ENCODE data around the gene SYT7. TPM values are rescaled to one million over a fixed set of nuclear protein-coding genes. Genes with fewer than 3 reads are reported as not detected.

SYT7 gene
- total and polyA plus RNA-seq, 2 donors (not counting 1 experiment from before 2014, with no cell fraction given): not detected

DNA sequence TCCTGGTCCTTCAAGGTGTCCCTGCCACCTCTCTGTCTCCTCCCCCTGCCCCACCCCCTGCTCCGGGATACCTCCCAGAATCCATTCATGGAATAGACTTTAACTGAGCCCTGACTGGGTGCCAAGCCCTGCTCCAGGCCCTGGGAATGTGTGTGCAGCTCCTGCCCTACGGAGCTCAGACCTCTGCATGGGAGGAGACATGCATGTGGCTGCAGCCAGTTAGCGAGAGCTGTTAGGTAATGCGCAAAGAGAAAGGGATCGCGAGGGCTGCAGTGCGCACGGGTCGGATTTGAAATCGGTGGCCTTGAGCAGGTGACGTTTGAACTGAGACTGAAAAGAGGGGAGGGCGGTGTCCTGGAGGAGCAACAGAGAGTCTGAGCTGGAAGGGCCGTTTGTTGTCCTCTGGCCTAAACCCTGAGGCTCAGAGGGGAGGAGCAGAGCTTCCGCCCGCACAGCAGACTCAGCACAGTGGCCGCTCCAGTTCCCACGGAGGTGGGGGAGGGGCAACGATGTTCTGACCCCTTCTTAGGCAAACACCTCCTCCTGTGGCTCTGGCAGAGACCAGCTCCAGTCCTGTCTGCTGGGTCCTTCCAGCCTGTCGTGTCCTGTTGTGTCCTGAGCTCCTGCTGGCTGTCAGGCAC is 92.1 kb downstream of the SYT7 start:
- no peaks in the 10 kb centered on the region for H3K79me2 ChIP-seq (ENCODE audit: control insufficient read depth, insufficient read depth, low read length)
- no peak overlapping the region for H3K4me3 Mint-ChIP-seq
- H3K36me3 ChIP-seq (replicated peaks in 1 of 2; ENCODE audit: control extremely low read depth in 1 of 2, control insufficient read depth in 1 of 2, extremely low read depth in 1 of 2, insufficient read depth in 2 of 2, low read length in 1 of 2): peaks cover 0 to 2% of the 10 kb centered on the region in 2 experiments
- no peaks in the 10 kb centered on the region for H3K4me1 ChIP-seq (ENCODE audit: control insufficient read depth in 2 of 2, insufficient read depth in 2 of 2, low read length in 2 of 2)
- no peak for ATAC-seq (ENCODE audit: low read depth)
- H3K27me3 ChIP-seq (replicated peaks in 1 of 4; ENCODE audit: control extremely low read depth in 1 of 4, control insufficient read depth in 3 of 4, insufficient read depth in 4 of 4, low read length in 3 of 4): no peaks in the 10 kb centered on the region
- no peaks in the 10 kb centered on the region for H3K9me3 Mint-ChIP-seq (ENCODE audit: insufficient read depth)
- peaks cover 7% of the 10 kb centered on the region for H3K27me3 Mint-ChIP-seq
- no peak overlapping the region for H3K4me3 ChIP-seq (ENCODE audit: control extremely low read depth in 1 of 5, extremely low read depth in 1 of 5, insufficient read depth in 1 of 5, low read depth in 2 of 5, low read length in 4 of 5)
- H2AFZ ChIP-seq (ENCODE audit: insufficient read depth, low read depth, low read length, poor library complexity, severe bottlenecking): no peak overlapping the region
- peaks cover 0 to 8% (median 1%) of the 10 kb centered on the region in 3 donors for H3K9me3 ChIP-seq (ENCODE audit: control extremely low read depth in 1 of 3, control insufficient read depth in 2 of 3, insufficient read depth in 1 of 3, low read length in 2 of 3)
- H3K27ac Mint-ChIP-seq: no peak overlapping the region
- POLR2A ChIA-PET: interaction anchor here (0.6 kb wide), 1 partner anchor 479 kb away, joined by 5 read pairs; the partner anchor contains the start of gene FTH1
- H3K4me1 Mint-ChIP-seq: no peaks in the 10 kb centered on the region
- TF ChIP-seq CTCF (IDR thresholded peaks at IDR 0.05) (no peak), EZH2 (IDR thresholded peaks at IDR 0.05; ENCODE audit: borderline replicate concordance, insufficient read depth, low read depth, low read length, poor library complexity, severe bottlenecking) (no peak)
- intact Hi-C loops (cut with micrococcal nuclease): no loop called here
- H3K27ac ChIP-seq (ENCODE audit: low read length in 2 of 2): no peak overlapping the region
- H3K9ac ChIP-seq (ENCODE audit: low read length): no peak overlapping the region
- WGBS (ENCODE audit: insufficient coverage): 79% methylated on average over 19 of the region's 19 CpGs
- CTCF ChIA-PET: no interaction called here
- no peak overlapping the region for H3K4me2 ChIP-seq (replicated peaks; ENCODE audit: low read depth, low read length, poor library complexity, severe bottlenecking)
- no peaks in the 10 kb centered on the region for H4K20me1 ChIP-seq (ENCODE audit: control insufficient read depth, insufficient read depth, low read length, poor library complexity, severe bottlenecking)
- no peak for DNase-seq

GRCh38 chr11:61487342-61488025 is 93.4 kb downstream of the SYT7 start:
- Histone ChIP-seq H3K79me2 (ENCODE audit: control insufficient read depth, insufficient read depth, low read length) (no peaks in the 10 kb centered on the region), H3K36me3 (replicated peaks in 1 of 2; ENCODE audit: control extremely low read depth in 1 of 2, control insufficient read depth in 1 of 2, extremely low read depth in 1 of 2, insufficient read depth in 2 of 2, low read length in 1 of 2) (peaks cover 0 to 2% of the 10 kb centered on the region in 2 experiments), H3K9me3 (ENCODE audit: control extremely low read depth in 1 of 3, control insufficient read depth in 2 of 3, insufficient read depth in 1 of 3, low read length in 2 of 3) (peaks cover 0 to 8% (median 1%) of the 10 kb centered on the region in 3 donors), H3K4me1 (ENCODE audit: control insufficient read depth in 2 of 2, insufficient read depth in 2 of 2, low read length in 2 of 2) (no peaks in the 10 kb centered on the region), H3K4me3 (ENCODE audit: control extremely low read depth in 1 of 5, extremely low read depth in 1 of 5, insufficient read depth in 1 of 5, low read depth in 2 of 5, low read length in 4 of 5) (no peak overlapping the region), H3K4me2 (replicated peaks; ENCODE audit: low read depth, low read length, poor library complexity, severe bottlenecking) (no peak overlapping the region), H3K27me3 (replicated peaks in 1 of 4; ENCODE audit: control extremely low read depth in 1 of 4, control insufficient read depth in 3 of 4, insufficient read depth in 4 of 4, low read length in 3 of 4) (peaks cover 0 to 2% (median 0%) of the 10 kb centered on the region in 4 experiments), H2AFZ (ENCODE audit: insufficient read depth, low read depth, low read length, poor library complexity, severe bottlenecking) (no peak overlapping the region), H3K27ac (ENCODE audit: low read length in 2 of 2) (no peak overlapping the region), H3K9ac (ENCODE audit: low read length) (no peak overlapping the region), H4K20me1 (ENCODE audit: control insufficient read depth, insufficient read depth, low read length, poor library complexity, severe bottlenecking) (no peaks in the 10 kb centered on the region)
- POLR2A ChIA-PET: no interaction called here
- Mint-ChIP-seq H3K27me3 (peaks cover 10% of the 10 kb centered on the region), H3K4me1 (no peaks in the 10 kb centered on the region), H3K27ac (no peak overlapping the region), H3K9me3 (ENCODE audit: insufficient read depth) (no peaks in the 10 kb centered on the region), H3K4me3 (no peak overlapping the region)
- CTCF ChIA-PET: interaction anchor here (0.6 to 1.7 kb wide), 3 partner anchors 10 to 150 kb away, joined by 3 to 6 read pairs (median 3); no protein-coding TSS in a partner anchor
- no peak for TF ChIP-seq EZH2 (IDR thresholded peaks at IDR 0.05; ENCODE audit: borderline replicate concordance, insufficient read depth, low read depth, low read length, poor library complexity, severe bottlenecking)
- no peak for TF ChIP-seq CTCF (IDR thresholded peaks at IDR 0.05)
- DNase-seq (no peak), ATAC-seq (ENCODE audit: low read depth) (no peak)
- WGBS (ENCODE audit: insufficient coverage): 96% methylated on average over 3 of the region's 4 CpGs
- intact Hi-C loops (cut with micrococcal nuclease): no loop called here
